GM12864 (cell line): ENCODE measurements around the gene FRMD1.

ENCODE experiments used
- DNase-seq: peaks from one replicate; pipeline ENCODE4 v3.0.0-alpha.2; 2011; ENCODE audit warnings: low read depth
- H3K4me3 ChIP-seq: 2 replicates; pipeline ENCODE4 v1.5.1; 2011; ENCODE audit warnings: mild to moderate bottlenecking, low read depth, low read length, control low read depth
- CTCF ChIP-seq: IDR thresholded peaks from 2 replicates; pipeline ENCODE4 v1.5.1; 2011; ENCODE audit warnings: low read depth, mild to moderate bottlenecking, moderate library complexity, low read length, control low read depth, inconsistent platforms; ENCODE audit errors: missing control alignments

FRMD1 gene

GRCh38 chr6:168078943-168079405 is at the start of gene FRMD1:
FRMD1 (minus strand) TSS chr6:168079212; CDS start chr6:168079094, 118 bp downstream.
- DNase-seq = no peak
- no peak within 1 kb of the TSS for H3K4me3 ChIP-seq
- TF ChIP-seq CTCF = no peak

- TF ChIP-seq CTCF = no peak
- no peak overlapping the region for H3K4me3 ChIP-seq
- no peak for DNase-seq
Observed at GRCh38 chr6:168128006-168128630, 49.1 kb upstream of the FRMD1 start.

- H3K4me3 ChIP-seq = no peak overlapping the region
- no peak for TF ChIP-seq CTCF
- no peak for DNase-seq
Observed at GRCh38 chr6:168127384-168127868, 48.4 kb upstream of the FRMD1 start.

GRCh38 chr6:168126566-168127383 is 47.8 kb upstream of the FRMD1 start:
- H3K4me3 ChIP-seq = no peak overlapping the region
- no peak for TF ChIP-seq CTCF
- no peak for DNase-seq

GRCh38 chr6:168125429-168126001 is 46.5 kb upstream of the FRMD1 start:
- TF ChIP-seq CTCF = no peak
- no peak overlapping the region for H3K4me3 ChIP-seq
- no peak for DNase-seq

DNA sequence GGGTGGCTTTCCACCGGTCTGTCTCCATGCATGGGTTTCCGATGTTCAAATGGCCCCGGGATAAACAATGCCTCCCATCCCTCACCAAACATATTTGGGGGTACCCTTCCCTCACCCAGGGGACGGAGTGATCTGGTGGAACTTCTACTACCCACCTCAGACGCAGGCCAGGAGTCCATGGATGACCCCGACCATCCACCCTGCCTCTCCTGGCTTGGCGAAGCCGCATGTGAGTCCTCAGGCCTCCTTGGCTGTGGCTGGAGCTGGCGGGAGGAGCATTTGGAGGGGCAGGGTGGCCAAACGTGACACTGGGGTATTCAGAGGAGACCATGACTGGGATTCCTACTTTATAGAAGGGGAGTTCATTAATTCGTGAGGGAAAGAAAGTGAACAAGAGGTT is 45.9 kb upstream of the FRMD1 start:
- no peak for DNase-seq
- TF ChIP-seq CTCF = no peak
- H3K4me3 ChIP-seq = no peak overlapping the region
